Fibroblast of lung (primary cell): ENCODE results near the gene TTLL11. TPM values are rescaled to one million over a fixed set of nuclear protein-coding genes. Genes with fewer than 3 reads are reported as not detected.

ENCODE experiments used
- DNase-seq, 2 donors: peaks; one replicate each; pipeline versions ENCODE4 v3.0.0 to v3.0.0-alpha.2; 2010; ENCODE audit warnings: low read depth in 2 of 2
- H2AFZ ChIP-seq: 2 replicates; pipeline ENCODE4 v1.5.1; 2012; ENCODE audit warnings: low read length, control low read depth, inconsistent platforms
- H3K27ac ChIP-seq: 2 replicates; pipeline ENCODE4 v1.5.1; 2011; ENCODE audit warnings: low read length, control low read depth; ENCODE audit not compliant: insufficient read depth
- H3K27me3 ChIP-seq: 2 replicates; pipeline ENCODE4 v1.5.1; 2011; ENCODE audit warnings: mild to moderate bottlenecking, low read length; ENCODE audit not compliant: control insufficient read depth, insufficient read depth
- H3K36me3 ChIP-seq: 2 replicates; pipeline ENCODE4 v1.5.1; 2011; ENCODE audit warnings: low read length; ENCODE audit not compliant: control insufficient read depth, insufficient read depth
- H3K4me1 ChIP-seq: 2 replicates; pipeline ENCODE4 v1.5.1; 2011; ENCODE audit warnings: low read length; ENCODE audit not compliant: control insufficient read depth, insufficient read depth; ENCODE audit errors: extremely low read depth
- H3K4me2 ChIP-seq: 2 replicates; pipeline ENCODE4 v1.5.1; 2011; ENCODE audit warnings: low read length, control low read depth; ENCODE audit not compliant: insufficient read depth; ENCODE audit errors: extremely low read depth
- H3K4me3 ChIP-seq, 4 experiments: fragments of 200-600 bp in 1 of 4; sonication (generic) in 1 of 4; replicated peaks in 1 of 4; 2 replicates each; pipeline ENCODE4 v1.5.1; 2011 to 2016; ENCODE audit warnings: low read length in 4 of 4, low read depth in 3 of 4, mild to moderate bottlenecking in 3 of 4, control low read depth in 2 of 4, inconsistent platforms in 1 of 4, mixed read lengths in 1 of 4; ENCODE audit not compliant: insufficient read depth in 1 of 4; ENCODE audit errors: control extremely low read depth in 1 of 4
- H3K79me2 ChIP-seq: 2 replicates; pipeline ENCODE4 v1.5.1; 2012; ENCODE audit warnings: mild to moderate bottlenecking, low read length, inconsistent platforms; ENCODE audit not compliant: control insufficient read depth, insufficient read depth
- H3K9ac ChIP-seq: 2 replicates; pipeline ENCODE4 v1.5.1; 2011; ENCODE audit warnings: mild to moderate bottlenecking, low read length, control low read depth; ENCODE audit not compliant: insufficient read depth
- H3K9me3 ChIP-seq: 2 replicates; pipeline ENCODE4 v1.5.1; 2012; ENCODE audit warnings: low read depth, low read length; ENCODE audit not compliant: control insufficient read depth, insufficient read depth
- H4K20me1 ChIP-seq: 2 replicates; pipeline ENCODE4 v1.5.1; 2011; ENCODE audit warnings: low read length; ENCODE audit not compliant: control insufficient read depth, insufficient read depth; ENCODE audit errors: extremely low read depth
- CTCF ChIP-seq, 2 donors: IDR thresholded peaks in 1 of 2; conservative IDR thresholded peaks in 1 of 2; 1 replicate in 1 of 2; 2 replicates in 1 of 2; pipeline ENCODE4 v1.5.1; 2011 to 2012; ENCODE audit warnings: low read length in 2 of 2, control low read depth in 1 of 2, inconsistent platforms in 1 of 2, low read depth in 1 of 2, mild to moderate bottlenecking in 1 of 2
- EZH2 ChIP-seq: IDR thresholded peaks from 2 replicates; pipeline ENCODE4 v1.5.1; 2012; ENCODE audit warnings: low read length, control low read depth, mild to moderate bottlenecking; ENCODE audit errors: missing control alignments
- polyA plus RNA-seq, 2 donors: library from polyadenylated mRNA; depleted of rRNA in 1 of 2; stranded (reverse) in 1 of 2; unstranded in 1 of 2; fragments of >200 nt; gene quantifications; 2 replicates each; pipeline ENCODE4 v1.2.1, GENCODE V29; 2011 to 2012; ENCODE audit warnings: missing spikeins in 1 of 2
- total RNA-seq: library from RNA; depleted of rRNA; stranded (reverse); fragments of >200 nt; gene quantifications from 2 replicates; pipeline ENCODE4 v1.2.1, GENCODE V29; 2014

TTLL11 gene
- total and polyA plus RNA-seq, 2 donors (not counting 1 experiment from before 2014, with no cell fraction given): 3.9 to 4.8 TPM

GRCh38 chr9:121927636-121928035 lies 165.5 kb downstream of the TTLL11 start:
- no peak overlapping the region for H3K4me2 ChIP-seq
- H3K4me1 ChIP-seq: no peaks in the 10 kb centered on the region
- TF ChIP-seq EZH2: no peak
- TF ChIP-seq CTCF (conservative IDR thresholded peaks at IDR 0.05 in 1 of 2, IDR thresholded peaks at IDR 0.05 in 1 of 2; ENCODE audit: low read depth in 1 of 2, low read length in 2 of 2): no peak
- no peaks in the 10 kb centered on the region for H4K20me1 ChIP-seq
- H2AFZ ChIP-seq: no peak overlapping the region
- no peak overlapping the region for H3K9ac ChIP-seq
- H3K27ac ChIP-seq: no peak overlapping the region
- no peaks in the 10 kb centered on the region for H3K9me3 ChIP-seq
- no peaks in the 10 kb centered on the region for H3K27me3 ChIP-seq
- no peak overlapping the region for H3K4me3 ChIP-seq
- no peaks in the 10 kb centered on the region for H3K36me3 ChIP-seq
- no peaks in the 10 kb centered on the region for H3K79me2 ChIP-seq
- DNase-seq: no peak

- Histone ChIP-seq H3K27me3 (no peaks in the 10 kb centered on the region), H2AFZ (no peak overlapping the region), H3K4me2 (no peak overlapping the region), H3K27ac (no peak overlapping the region), H3K36me3 (no peaks in the 10 kb centered on the region), H3K9me3 (no peaks in the 10 kb centered on the region), H4K20me1 (no peaks in the 10 kb centered on the region), H3K79me2 (no peaks in the 10 kb centered on the region), H3K9ac (no peak overlapping the region), H3K4me3 (no peak overlapping the region), H3K4me1 (no peaks in the 10 kb centered on the region)
- no peak for DNase-seq
- TF ChIP-seq EZH2: no peak
- TF ChIP-seq CTCF (conservative IDR thresholded peaks at IDR 0.05 in 1 of 2, IDR thresholded peaks at IDR 0.05 in 1 of 2; ENCODE audit: low read depth in 1 of 2, low read length in 2 of 2): no peak
Measured at GRCh38 chr9:121927081-121927480, 166.0 kb downstream of the TTLL11 start.

GRCh38 chr9:121926351-121926801 lies 166.7 kb downstream of the TTLL11 start:
- H3K36me3 ChIP-seq: no peaks in the 10 kb centered on the region
- TF ChIP-seq EZH2 (no peak), CTCF (conservative IDR thresholded peaks at IDR 0.05 in 1 of 2, IDR thresholded peaks at IDR 0.05 in 1 of 2; ENCODE audit: low read depth in 1 of 2, low read length in 2 of 2) (no peak)
- H3K4me2 ChIP-seq: no peak overlapping the region
- H3K9me3 ChIP-seq: no peaks in the 10 kb centered on the region
- H3K27me3 ChIP-seq: no peaks in the 10 kb centered on the region
- no peaks in the 10 kb centered on the region for H4K20me1 ChIP-seq
- H3K9ac ChIP-seq: no peak overlapping the region
- no peak overlapping the region for H3K27ac ChIP-seq
- H3K4me3 ChIP-seq: no peak overlapping the region
- no peaks in the 10 kb centered on the region for H3K79me2 ChIP-seq
- H3K4me1 ChIP-seq: no peaks in the 10 kb centered on the region
- no peak for DNase-seq
- H2AFZ ChIP-seq: no peak overlapping the region
